ENCODE results near the gene TBX18. TPM values are rescaled to one million over a fixed set of nuclear protein-coding genes. Genes with fewer than 3 reads are reported as not detected.

Gene TBX18
- total and polyA plus RNA-seq, 12 donors, result 1.0 to 10.4 (median 2.9) TPM

GRCh38 chr6:84645563-84646266, 118.7 kb downstream of the TBX18 start:
- no peak for DNase-seq
- no peak overlapping the region for H3K4me3 ChIP-seq
- no peaks in the 10 kb centered on the region for H3K9me3 ChIP-seq (replicated peaks in 1 of 3)
- TF ChIP-seq POLR2A (IDR thresholded peaks at IDR 0.05) (no peak), CTCF (IDR thresholded peaks at IDR 0.05) (no peak)
- H3K4me1 ChIP-seq (replicated peaks in 1 of 2), result no peaks in the 10 kb centered on the region
- no peak overlapping the region for H3K27ac ChIP-seq
- no peaks in the 10 kb centered on the region for H3K36me3 ChIP-seq (replicated peaks in 1 of 2)
- WGBS, 4 donors, result 48 to 64% (median 60%) methylated on average over 4 of the region's 4 CpGs
- no peaks in the 10 kb centered on the region for H3K27me3 ChIP-seq
- intact Hi-C loops (cut with DNase I), result no loop called here

GRCh38 chr6:84645000-84645399, 119.4 kb downstream of the TBX18 start:
- no peak for TF ChIP-seq CTCF (IDR thresholded peaks at IDR 0.05)
- H3K9me3 ChIP-seq (replicated peaks in 1 of 3), result no peaks in the 10 kb centered on the region
- no peaks in the 10 kb centered on the region for H3K27me3 ChIP-seq
- DNase-seq, result no peak
- no peaks in the 10 kb centered on the region for H3K36me3 ChIP-seq (replicated peaks in 1 of 2)
- H3K27ac ChIP-seq, result no peak overlapping the region
- intact Hi-C loops (cut with DNase I), result no loop called here
- H3K4me3 ChIP-seq, result no peak overlapping the region
- H3K4me1 ChIP-seq (replicated peaks in 1 of 2), result no peaks in the 10 kb centered on the region

GRCh38 chr6:84643778-84644177, 120.6 kb downstream of the TBX18 start:
- H3K36me3 ChIP-seq (replicated peaks in 1 of 2), result no peaks in the 10 kb centered on the region
- H3K27me3 ChIP-seq, result no peaks in the 10 kb centered on the region
- no peak for TF ChIP-seq CTCF (IDR thresholded peaks at IDR 0.05)
- H3K27ac ChIP-seq, result no peak overlapping the region
- H3K4me3 ChIP-seq, result no peak overlapping the region
- H3K9me3 ChIP-seq (replicated peaks in 1 of 3), result no peaks in the 10 kb centered on the region
- DNase-seq, result no peak
- no peaks in the 10 kb centered on the region for H3K4me1 ChIP-seq (replicated peaks in 1 of 2)
- intact Hi-C loops (cut with DNase I), result no loop called here
- 59 to 71% (median 63%) methylated on average over 3 of the region's 3 CpGs for WGBS, 4 donors

GRCh38 chr6:84641076-84641475, 123.3 kb downstream of the TBX18 start:
- no peak for DNase-seq
- Histone ChIP-seq H3K27me3 (no peaks in the 10 kb centered on the region), H3K9me3 (replicated peaks in 1 of 3) (no peaks in the 10 kb centered on the region), H3K27ac (no peak overlapping the region), H3K36me3 (replicated peaks in 1 of 2) (no peaks in the 10 kb centered on the region), H3K4me1 (replicated peaks in 1 of 2) (no peaks in the 10 kb centered on the region), H3K4me3 (no peak overlapping the region)
- intact Hi-C loops (cut with DNase I), result no loop called here
- WGBS, 4 donors, result 13 to 26% (median 25%) methylated on average over 4 of the region's 4 CpGs
- no peak for TF ChIP-seq POLR2A (IDR thresholded peaks at IDR 0.05)

- 69 to 78% (median 73%) methylated on average over 3 of the region's 3 CpGs for WGBS, 4 donors
- intact Hi-C loops (cut with DNase I), result no loop called here
- no peak for DNase-seq
- Histone ChIP-seq H3K9me3 (replicated peaks in 1 of 3) (no peaks in the 10 kb centered on the region), H3K36me3 (replicated peaks in 1 of 2) (no peaks in the 10 kb centered on the region), H3K27ac (no peak overlapping the region), H3K4me1 (replicated peaks in 1 of 2) (no peaks in the 10 kb centered on the region), H3K4me3 (no peak overlapping the region), H3K27me3 (no peaks in the 10 kb centered on the region)
- TF ChIP-seq POLR2A (IDR thresholded peaks at IDR 0.05) (no peak), CTCF (IDR thresholded peaks at IDR 0.05) (no peak)
Observed at GRCh38 chr6:84639396-84639795, 125.0 kb downstream of the TBX18 start.

Measured in adrenal gland (tissue), 12 donors.